HUES64 (cell line): Measurements from ENCODE around the gene CLIP3.
"Not testable (repeated sequence)": the region's sequence is repeated elsewhere in the genome, so short reads cannot be mapped to it uniquely, and the experiment has no call there.

ENCODE experiments used
- H3K27ac ChIP-seq: 2 replicates; pipeline ENCODE4 v1.7.0; 2013; ENCODE audit warnings: low read depth, low read length, inconsistent platforms
- H3K27me3 ChIP-seq: 2 replicates; pipeline ENCODE4 v1.6.1; 2013; ENCODE audit warnings: mild to moderate bottlenecking, low read length; ENCODE audit not compliant: insufficient read depth
- H3K36me3 ChIP-seq: 2 replicates; pipeline ENCODE4 v1.6.1; 2013; ENCODE audit warnings: mild to moderate bottlenecking, low read length; ENCODE audit not compliant: insufficient read depth
- H3K4me1 ChIP-seq: 2 replicates; pipeline ENCODE4 v1.6.1; 2013; ENCODE audit warnings: mild to moderate bottlenecking, low read length, moderate library complexity; ENCODE audit not compliant: insufficient read depth
- H3K4me3 ChIP-seq: 2 replicates; pipeline ENCODE4 v1.5.1; 2013; ENCODE audit warnings: mild to moderate bottlenecking, low read length, moderate library complexity
- H3K9ac ChIP-seq: 2 replicates; pipeline ENCODE4 v1.6.1; 2013; ENCODE audit warnings: mild to moderate bottlenecking, low read depth, low read length
- H3K9me3 ChIP-seq: 2 replicates; pipeline ENCODE4 v1.6.1; 2013; ENCODE audit warnings: low read depth, low read length; ENCODE audit not compliant: insufficient read depth
- WGBS: fragments of 150-250, 120-280 bp; methylation state at CpG from one replicate; pipeline ENCODE4 v1.1.7; 2013; ENCODE audit warnings: missing lambda C conversion rate; 5-methylcytosine and 5-hydroxymethylcytosine counted together

CLIP3 gene

GRCh38 chr19:36043952-36044351, 11.3 kb upstream of the CLIP3 start:
- no peak overlapping the region for H3K9ac ChIP-seq
- 98% methylated on average over 2 of the region's 2 CpGs for whole genome bisulfite sequencing
- no peaks in the 10 kb centered on the region for H3K9me3 ChIP-seq
- peaks cover 7% of the 10 kb centered on the region for H3K4me1 ChIP-seq
- no peaks in the 10 kb centered on the region for H3K27me3 ChIP-seq
- no peaks in the 10 kb centered on the region for H3K36me3 ChIP-seq
- H3K27ac ChIP-seq, result no peak overlapping the region
- H3K4me3 ChIP-seq, result no peak overlapping the region

- Histone ChIP-seq H3K9me3 (no peaks in the 10 kb centered on the region), H3K27ac (no peak overlapping the region), H3K9ac (no peak overlapping the region), H3K27me3 (no peaks in the 10 kb centered on the region), H3K36me3 (no peaks in the 10 kb centered on the region), H3K4me1 (peaks cover 7% of the 10 kb centered on the region), H3K4me3 (no peak overlapping the region)
- 34% methylated on average over 3 of the region's 3 CpGs for WGBS
Observed at GRCh38 chr19:36041831-36042230, 9.2 kb upstream of the CLIP3 start.

- not testable (repeated sequence) for H3K27ac ChIP-seq, H3K9me3 ChIP-seq, H3K4me1 ChIP-seq, H3K36me3 ChIP-seq, H3K27me3 ChIP-seq, H3K4me3 ChIP-seq, H3K9ac ChIP-seq
- 90% methylated on average over 6 of the region's 6 CpGs for WGBS
Observed at GRCh38 chr19:36041092-36041491, 8.4 kb upstream of the CLIP3 start.

- no peaks in the 10 kb centered on the region for H3K9me3 ChIP-seq
- H3K4me3 ChIP-seq, result no peak overlapping the region
- H3K9ac ChIP-seq, result no peak overlapping the region
- 88% methylated on average over 2 of the region's 6 CpGs for WGBS
- peaks cover 7% of the 10 kb centered on the region for H3K4me1 ChIP-seq
- H3K27me3 ChIP-seq, result no peaks in the 10 kb centered on the region
- no peak overlapping the region for H3K27ac ChIP-seq
- H3K36me3 ChIP-seq, result no peaks in the 10 kb centered on the region
Observed at GRCh38 chr19:36040495-36040894, 7.8 kb upstream of the CLIP3 start.

GRCh38 chr19:36031308-36031707, 1.4 kb downstream of the CLIP3 start:
- no peaks in the 10 kb centered on the region for H3K9me3 ChIP-seq
- WGBS, result 88% methylated on average over 6 of the region's 6 CpGs
- no peak overlapping the region for H3K27ac ChIP-seq
- H3K36me3 ChIP-seq, result peaks cover 10% of the 10 kb centered on the region
- H3K4me1 ChIP-seq, result peaks cover 5% of the 10 kb centered on the region; the same call in 1 of the 2 replicates
- H3K27me3 ChIP-seq, result no peaks in the 10 kb centered on the region
- no peak overlapping the region for H3K9ac ChIP-seq
- H3K4me3 ChIP-seq, result no peak overlapping the region

- 93% methylated on average over 8 of the region's 8 CpGs for WGBS
- no peak overlapping the region for H3K9ac ChIP-seq
- H3K9me3 ChIP-seq, result no peaks in the 10 kb centered on the region
- no peak overlapping the region for H3K27ac ChIP-seq
- H3K4me1 ChIP-seq, result peaks cover 5% of the 10 kb centered on the region; the same call in 1 of the 2 replicates
- peaks cover 15% of the 10 kb centered on the region for H3K36me3 ChIP-seq
- H3K27me3 ChIP-seq, result no peaks in the 10 kb centered on the region
- H3K4me3 ChIP-seq, result no peak overlapping the region
Observed at GRCh38 chr19:36030264-36031148, 2.2 kb downstream of the CLIP3 start.

- Histone ChIP-seq H3K9me3 (no peaks in the 10 kb centered on the region), H3K27me3 (no peaks in the 10 kb centered on the region), H3K4me3 (no peak overlapping the region), H3K36me3 (peaks cover 25% of the 10 kb centered on the region), H3K27ac (no peak overlapping the region), H3K4me1 (peaks cover 5% of the 10 kb centered on the region; the same call in 1 of the 2 replicates), H3K9ac (no peak overlapping the region)
- WGBS, result 90% methylated on average over 10 of the region's 10 CpGs
Observed at GRCh38 chr19:36028313-36029041, 4.2 kb downstream of the CLIP3 start.

GRCh38 chr19:36027696-36028095, 5.0 kb downstream of the CLIP3 start:
- Histone ChIP-seq H3K27ac (no peak overlapping the region), H3K4me1 (no peaks in the 10 kb centered on the region), H3K9ac (no peak overlapping the region), H3K36me3 (peaks cover 30% of the 10 kb centered on the region), H3K4me3 (no peak overlapping the region), H3K9me3 (no peaks in the 10 kb centered on the region), H3K27me3 (no peaks in the 10 kb centered on the region)
- 94% methylated on average over 6 of the region's 6 CpGs for WGBS

GRCh38 chr19:36026091-36026876, 6.4 kb downstream of the CLIP3 start:
- Histone ChIP-seq H3K27ac (no peak overlapping the region), H3K9me3 (no peaks in the 10 kb centered on the region), H3K36me3 (peaks cover 40% of the 10 kb centered on the region), H3K4me3 (no peak overlapping the region), H3K9ac (no peak overlapping the region), H3K27me3 (no peaks in the 10 kb centered on the region), H3K4me1 (no peaks in the 10 kb centered on the region)
- WGBS, result 94% methylated on average over 49 of the region's 49 CpGs

- Histone ChIP-seq H3K36me3 (peaks cover 47% of the 10 kb centered on the region), H3K9me3 (no peaks in the 10 kb centered on the region), H3K27me3 (no peaks in the 10 kb centered on the region), H3K9ac (no peak overlapping the region), H3K4me1 (no peaks in the 10 kb centered on the region), H3K27ac (no peak overlapping the region), H3K4me3 (no peak overlapping the region)
- 90% methylated on average over 1 of the region's 1 CpG for WGBS
Observed at GRCh38 chr19:36025541-36025940, 7.1 kb downstream of the CLIP3 start.

GRCh38 chr19:36023432-36023831, 9.2 kb downstream of the CLIP3 start:
- no peak overlapping the region for H3K27ac ChIP-seq
- H3K9me3 ChIP-seq, result no peaks in the 10 kb centered on the region
- H3K9ac ChIP-seq, result no peak overlapping the region
- 99% methylated on average over 5 of the region's 5 CpGs for WGBS
- no peak overlapping the region for H3K4me3 ChIP-seq
- no peaks in the 10 kb centered on the region for H3K27me3 ChIP-seq
- H3K4me1 ChIP-seq, result no peaks in the 10 kb centered on the region
- peaks cover 54% of the 10 kb centered on the region for H3K36me3 ChIP-seq
